Body of pancreas (tissue), 4 donors: ENCODE data around the gene CLASP1.

Experiments used
- POLR2A ChIP-seq, 3 donors: fragments of 450-650 bp; IDR thresholded peaks; one replicate each; pipeline ENCODE4 v1.6.1; 2016; ENCODE audit warnings: antibody characterized with exemption in 3 of 3, mild to moderate bottlenecking in 2 of 3
- TF ChIP-seq, protein P1 (sequence below), 7 experiments: fragments of 450-650 bp in 4 of 7; fragments of 200-600 bp in 3 of 7; sonication (generic) in 3 of 7; IDR thresholded peaks; one replicate each; pipeline ENCODE4 v1.5.1; 2016 to 2019; ENCODE audit warnings: antibody characterized with exemption in 7 of 7

DNA sequence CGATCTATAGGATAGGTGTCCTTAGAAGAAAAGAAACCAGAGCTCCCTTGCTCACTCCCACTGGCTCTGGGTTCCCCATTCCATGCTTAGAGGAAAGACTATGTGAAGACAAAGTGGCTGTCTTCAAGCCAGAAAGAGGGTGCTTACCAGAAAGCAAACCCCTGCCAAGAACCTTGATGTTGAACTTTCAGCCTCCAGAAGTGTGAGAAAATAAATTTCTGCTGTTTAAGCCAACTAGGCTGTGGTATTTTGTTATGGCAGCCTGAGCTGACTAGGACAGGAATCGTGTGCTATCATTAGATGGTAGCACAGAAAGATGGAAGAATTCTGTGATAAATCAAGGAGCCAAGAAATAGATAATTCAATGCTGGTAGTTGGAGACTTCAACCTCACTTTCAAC lies 344.3 kb downstream of the CLASP1 start:
- TF ChIP-seq POLR2A (IDR thresholded peaks at IDR 0.05): no peak
- TF ChIP-seq, protein P1, sequence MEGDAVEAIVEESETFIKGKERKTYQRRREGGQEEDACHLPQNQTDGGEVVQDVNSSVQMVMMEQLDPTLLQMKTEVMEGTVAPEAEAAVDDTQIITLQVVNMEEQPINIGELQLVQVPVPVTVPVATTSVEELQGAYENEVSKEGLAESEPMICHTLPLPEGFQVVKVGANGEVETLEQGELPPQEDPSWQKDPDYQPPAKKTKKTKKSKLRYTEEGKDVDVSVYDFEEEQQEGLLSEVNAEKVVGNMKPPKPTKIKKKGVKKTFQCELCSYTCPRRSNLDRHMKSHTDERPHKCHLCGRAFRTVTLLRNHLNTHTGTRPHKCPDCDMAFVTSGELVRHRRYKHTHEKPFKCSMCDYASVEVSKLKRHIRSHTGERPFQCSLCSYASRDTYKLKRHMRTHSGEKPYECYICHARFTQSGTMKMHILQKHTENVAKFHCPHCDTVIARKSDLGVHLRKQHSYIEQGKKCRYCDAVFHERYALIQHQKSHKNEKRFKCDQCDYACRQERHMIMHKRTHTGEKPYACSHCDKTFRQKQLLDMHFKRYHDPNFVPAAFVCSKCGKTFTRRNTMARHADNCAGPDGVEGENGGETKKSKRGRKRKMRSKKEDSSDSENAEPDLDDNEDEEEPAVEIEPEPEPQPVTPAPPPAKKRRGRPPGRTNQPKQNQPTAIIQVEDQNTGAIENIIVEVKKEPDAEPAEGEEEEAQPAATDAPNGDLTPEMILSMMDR (IDR thresholded peaks at IDR 0.05): no peak
